Caco-2 (cell line): ENCODE measurements around the gene LMBR1. TPM values are rescaled to one million over a fixed set of nuclear protein-coding genes. Genes with fewer than 3 reads are reported as not detected.
"Not testable (repeated sequence)": the region's sequence is repeated elsewhere in the genome, so short reads cannot be mapped to it uniquely, and the experiment has no call there.

Experiments
- BruUV-seq: library from RNA; stranded (reverse); fragments of 400-500 nt; replicated peaks from 2 replicates; lab custom pipeline; 2021; lab: Mats Ljungman, UMichigan
- CTCF ChIA-PET: fragments of 300-600 bp; sonication (Branson Sonifier 250); formaldehyde crosslinking; loops from one replicate; lab custom pipeline; 2022; ENCODE audit warnings: antibody characterized with exemption; lab: Charles Lee
- POLR2A ChIA-PET: fragments of 300-600 bp; sonication (Branson Sonifier 250); formaldehyde crosslinking; loops from one replicate; lab custom pipeline; 2022; ENCODE audit warnings: antibody characterized with exemption; lab: Charles Lee
- DNase-seq, 2 experiments: peaks; one replicate each; pipeline versions ENCODE4 v3.0.0 to v3.0.0-alpha.2; 2020 to 2022
- H3K27me3 ChIP-seq: replicated peaks from 2 replicates; pipeline ENCODE4 v1.6.0; 2011; ENCODE audit warnings: low read length; ENCODE audit not compliant: control insufficient read depth, insufficient read depth
- H3K36me3 ChIP-seq: 2 replicates; pipeline ENCODE4 v1.5.1; 2011; ENCODE audit warnings: low read length; ENCODE audit not compliant: control insufficient read depth, insufficient read depth
- H3K4me1 ChIP-seq: fragments of 250-450 bp; sonication (Bioruptor Pico); 2 replicates; pipeline ENCODE4 v1.5.1; 2020; ENCODE audit warnings: mild to moderate bottlenecking
- H3K4me3 ChIP-seq: 2 replicates; pipeline ENCODE4 v1.5.1; 2011; ENCODE audit warnings: low read depth, mild to moderate bottlenecking, control low read depth, low read length
- H3K9me3 ChIP-seq: fragments of 250-450 bp; sonication (Bioruptor Pico); 2 replicates; pipeline ENCODE4 v1.5.1; 2020; ENCODE audit warnings: mild to moderate bottlenecking, moderate library complexity
- H3K27ac Mint-ChIP-seq: one replicate; pipeline ENCODE4 v1.8.0; 2022; ENCODE audit warnings: mixed read lengths; ENCODE audit not compliant: unreplicated experiment
- H3K27me3 Mint-ChIP-seq: one replicate; pipeline ENCODE4 v1.8.0; 2022; ENCODE audit warnings: mixed read lengths; ENCODE audit not compliant: insufficient read depth, unreplicated experiment
- H3K36me3 Mint-ChIP-seq: one replicate; pipeline ENCODE4 v1.8.0; 2022; ENCODE audit warnings: mild to moderate bottlenecking, mixed read lengths; ENCODE audit not compliant: insufficient read depth, unreplicated experiment
- H3K4me1 Mint-ChIP-seq: one replicate; pipeline ENCODE4 v1.8.0; 2022; ENCODE audit warnings: low read depth, mixed read lengths; ENCODE audit not compliant: unreplicated experiment
- H3K4me3 Mint-ChIP-seq: one replicate; pipeline ENCODE4 v1.8.0; 2022; ENCODE audit warnings: mild to moderate bottlenecking, moderate library complexity, mixed read lengths; ENCODE audit not compliant: unreplicated experiment
- H3K9me3 Mint-ChIP-seq: one replicate; pipeline ENCODE4 v1.8.0; 2022; ENCODE audit warnings: mixed read lengths; ENCODE audit not compliant: unreplicated experiment
- CTCF ChIP-seq, 2 experiments: fragments of 200-600 bp in 1 of 2; IDR thresholded peaks; 1 replicate in 1 of 2; 2 replicates in 1 of 2; pipeline versions ENCODE4 v1.5.1 to v1.8.0; 2011 to 2022; ENCODE audit warnings: antibody characterized with exemption in 1 of 2, control low read depth in 1 of 2, inconsistent platforms in 1 of 2, low read depth in 1 of 2, low read length in 1 of 2, mild to moderate bottlenecking in 1 of 2, moderate library complexity in 1 of 2; ENCODE audit not compliant: insufficient read depth in 1 of 2, severe bottlenecking in 1 of 2, unreplicated experiment in 1 of 2
- intact Hi-C: fragments of 100-400 bp; cut with micrococcal nuclease; formaldehyde crosslinking; loops from one replicate; pipeline ENCODE4 v1.10.0; 2022; ENCODE audit not compliant: unreplicated experiment
- total RNA-seq: library from RNA; stranded (reverse); gene quantifications from 2 replicates; pipeline ENCODE4 v1.2.3, GENCODE V29; 2022

LMBR1 gene
- total RNA-seq, 1 experiment from 2014 or later, result 77.9 TPM

- Histone ChIP-seq H3K36me3 (no peaks in the 10 kb centered on the region; the same call in 1 of the 2 replicates), H3K4me3 (no peak overlapping the region), H3K27me3 (no peaks in the 10 kb centered on the region), H3K9me3 (peaks cover 9% of the 10 kb centered on the region; the same call in 1 of the 2 replicates), H3K4me1 (no peaks in the 10 kb centered on the region)
- no peak for TF ChIP-seq CTCF (IDR thresholded peaks at IDR 0.05; ENCODE audit: insufficient read depth in 1 of 2, low read depth in 1 of 2, low read length in 1 of 2, severe bottlenecking in 1 of 2, unreplicated experiment in 1 of 2)
- H3K4me1 Mint-ChIP-seq, result no peaks in the 10 kb centered on the region
- ChIA-PET CTCF (no interaction called here), POLR2A (no interaction called here)
- no peaks in the 10 kb centered on the region for H3K27me3 Mint-ChIP-seq
- peaks cover 20% of the 10 kb centered on the region for H3K9me3 Mint-ChIP-seq
- H3K36me3 Mint-ChIP-seq, result peaks cover 7% of the 10 kb centered on the region
- no TSS peak for BruUV-seq
- H3K27ac Mint-ChIP-seq, result no peak overlapping the region
- H3K4me3 Mint-ChIP-seq, result no peak overlapping the region
- no peak for DNase-seq
- intact Hi-C loops, result no loop called here
Measured at GRCh38 chr7:156854654-156855053, 38.3 kb downstream of the LMBR1 start.

DNA sequence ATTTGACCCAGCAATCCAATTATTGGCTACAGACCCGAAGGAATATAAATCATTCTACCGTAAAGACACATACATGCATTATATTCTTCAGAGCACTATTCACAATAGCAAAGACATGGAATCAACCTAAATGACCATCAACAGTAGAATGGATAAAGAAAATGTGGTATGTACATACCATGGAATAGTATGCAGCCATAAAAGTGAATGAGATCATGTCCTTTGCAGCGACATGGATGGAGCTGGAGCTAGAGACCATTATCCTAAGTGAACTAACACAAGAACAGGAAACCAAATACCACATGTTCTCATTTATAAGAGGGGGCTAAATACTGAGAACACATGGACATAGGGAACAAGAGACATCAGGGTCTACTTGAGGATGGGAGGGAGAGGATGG lies 44.0 kb downstream of the LMBR1 start:
- no peak for TF ChIP-seq CTCF (IDR thresholded peaks at IDR 0.05; ENCODE audit: insufficient read depth in 1 of 2, low read depth in 1 of 2, low read length in 1 of 2, severe bottlenecking in 1 of 2, unreplicated experiment in 1 of 2)
- Mint-ChIP-seq H3K4me1 (peaks cover 11% of the 10 kb centered on the region), H3K27ac (no peak overlapping the region), H3K9me3 (no peaks in the 10 kb centered on the region), H3K4me3 (no peak overlapping the region), H3K27me3 (no peaks in the 10 kb centered on the region), H3K36me3 (peaks cover 5% of the 10 kb centered on the region)
- intact Hi-C loops, result no loop called here
- Histone ChIP-seq H3K4me3 (no peak overlapping the region), H3K27me3 (no peaks in the 10 kb centered on the region), H3K9me3 (no peaks in the 10 kb centered on the region), H3K4me1 (no peaks in the 10 kb centered on the region), H3K36me3 (no peaks in the 10 kb centered on the region; the same call in 1 of the 2 replicates)
- ChIA-PET CTCF (no interaction called here), POLR2A (no interaction called here)
- BruUV-seq, result no TSS peak
- no peak for DNase-seq

- Histone ChIP-seq H3K4me1 (no peaks in the 10 kb centered on the region; the same call in 1 of the 2 replicates), H3K27me3 (no peaks in the 10 kb centered on the region), H3K36me3 (no peaks in the 10 kb centered on the region), H3K4me3 (no peak overlapping the region), H3K9me3 (no peaks in the 10 kb centered on the region)
- Mint-ChIP-seq H3K4me3 (no peak overlapping the region), H3K36me3 (no peaks in the 10 kb centered on the region), H3K27ac (no peak overlapping the region), H3K27me3 (no peaks in the 10 kb centered on the region), H3K9me3 (no peaks in the 10 kb centered on the region), H3K4me1 (peaks cover 11% of the 10 kb centered on the region)
- CTCF ChIA-PET, result no interaction called here
- BruUV-seq, result no TSS peak
- TF ChIP-seq CTCF (IDR thresholded peaks at IDR 0.05; ENCODE audit: insufficient read depth in 1 of 2, low read depth in 1 of 2, low read length in 1 of 2, severe bottlenecking in 1 of 2, unreplicated experiment in 1 of 2), result no peak
- POLR2A ChIA-PET, result interaction anchor here (0.6 kb wide), 1 partner anchor 1186 kb away, joined by 3 read pairs; no protein-coding TSS in a partner anchor
- intact Hi-C loops, result no loop called here
- DNase-seq, result no peak
Measured at GRCh38 chr7:156845379-156846101, 47.4 kb downstream of the LMBR1 start.

GRCh38 chr7:156843582-156843981 lies 49.4 kb downstream of the LMBR1 start:
- H3K9me3 Mint-ChIP-seq, H3K27me3 ChIP-seq, H3K27ac Mint-ChIP-seq, POLR2A ChIA-PET, intact Hi-C loops, H3K9me3 ChIP-seq, H3K36me3 ChIP-seq, H3K4me3 Mint-ChIP-seq, H3K27me3 Mint-ChIP-seq, CTCF ChIA-PET, BruUV-seq, H3K4me1 ChIP-seq, H3K36me3 Mint-ChIP-seq, H3K4me3 ChIP-seq, DNase-seq: not testable (repeated sequence)
- peaks cover 17% of the 10 kb centered on the region for H3K4me1 Mint-ChIP-seq
